Heart left ventricle (tissue), 16 donors: ENCODE measurements around the gene SEPTIN5. TPM values are rescaled to one million over a fixed set of nuclear protein-coding genes. Genes with fewer than 3 reads are reported as not detected.

Source experiments
- ATAC-seq, 4 donors: fragments of 200-7000 bp; cut with Tn5 transposase; one replicate each; pipeline ENCODE4 v1.9.1; 2020 to 2022; ENCODE audit warnings: moderate library complexity in 4 of 4, mild to moderate bottlenecking in 3 of 4, moderate number of reproducible peaks in 1 of 4
- DNase-seq, 5 donors: peaks; one replicate each; pipeline ENCODE4 v3.0.0-alpha.2; 2020
- H3K27ac ChIP-seq, 12 donors: fragments of 200-600 bp; sonication (generic) in 4 of 12; one replicate each; pipeline versions ENCODE4 v1.5.0 to v1.8.0; 2016 to 2022; ENCODE audit warnings: mild to moderate bottlenecking in 2 of 12
- H3K27me3 ChIP-seq, 9 donors: fragments of 200-600 bp; sonication (generic) in 2 of 9; one replicate each; pipeline versions ENCODE4 v1.5.1 to v1.8.0; 2016 to 2022; ENCODE audit warnings: mild to moderate bottlenecking in 3 of 9
- H3K36me3 ChIP-seq, 9 donors: fragments of 200-600 bp; sonication (generic) in 2 of 9; one replicate each; pipeline versions ENCODE4 v1.5.0 to v1.8.0; 2018 to 2022; ENCODE audit warnings: mild to moderate bottlenecking in 2 of 9
- H3K4me1 ChIP-seq, 12 donors: fragments of 200-600 bp; sonication (generic) in 4 of 12; one replicate each; pipeline versions ENCODE4 v1.5.0 to v1.8.0; 2016 to 2022; ENCODE audit warnings: mild to moderate bottlenecking in 3 of 12
- H3K4me3 ChIP-seq, 12 donors: fragments of 200-600 bp; sonication (generic) in 4 of 12; one replicate each; pipeline versions ENCODE4 v1.5.0 to v1.8.0; 2017 to 2022; ENCODE audit warnings: mild to moderate bottlenecking in 9 of 12, moderate library complexity in 4 of 12
- H3K9me3 ChIP-seq, 12 donors: fragments of 200-600 bp; sonication (generic) in 4 of 12; one replicate each; pipeline versions ENCODE4 v1.5.0 to v1.8.0; 2016 to 2022; ENCODE audit warnings: mild to moderate bottlenecking in 1 of 12
- POLR2A ChIP-seq, 2 donors: fragments of 450-650 bp; IDR thresholded peaks; one replicate each; pipeline ENCODE4 v1.6.1; 2017; ENCODE audit warnings: antibody characterized with exemption in 2 of 2, mild to moderate bottlenecking in 2 of 2, moderate library complexity in 2 of 2
- WGBS, 4 donors: extraction: QIAGEN DNeasy Blood & Tissue Kit in 2 of 4; methylation state at CpG; one replicate each; pipeline versions ENCODE4 v1.1.5 to v1.1.7; 2013 to 2018; 5-methylcytosine and 5-hydroxymethylcytosine counted together
- intact Hi-C, 10 donors: fragments of 100-400 bp; cut with DNase I; formaldehyde crosslinking; loops; one replicate each; pipeline versions ENCODE4 v1.11.1 to v1.14.2; 2022
- polyA plus RNA-seq, 2 donors: library from polyadenylated mRNA; stranded (reverse); fragments of 200-250 nt; gene quantifications; one replicate each; pipeline ENCODE4 v1.2.3, GENCODE V29; 2013
- total RNA-seq, 9 donors: library from RNA; depleted of rRNA in 2 of 9; stranded (reverse); fragments of >200 nt in 2 of 9; fragmentation: NEBNext Ultra II Directional in 3 of 9; extraction: Animal tissue kit (Norgen Biotek cat#: 25700) in 3 of 9; gene quantifications; one replicate each; pipeline versions ENCODE4 v1.1.0 to v1.2.4, GENCODE V29; 2016 to 2023
- TF ChIP-seq, protein P1 (sequence below), 12 donors: fragments of 200-600 bp; sonication (generic) in 4 of 12; IDR thresholded peaks; one replicate each; pipeline versions ENCODE4 v1.5.0 to v1.8.0; 2018 to 2022; ENCODE audit warnings: antibody characterized with exemption in 12 of 12, mild to moderate bottlenecking in 5 of 12
- donor health status: ischemic (EF 13 %, LVEDD 7.1; RV severe dilation, severe dysfunction).
- donor health status: healthy with polysubstance abuse.
- donor health status: DM: no; HTN: yes; CAD: no.
- donor health status: DM: no; HTN: no; CAD: no.
- donor health status: ischemic (EF 25% LVEDD 6.9; RV normal size, moderate dysfunction).
- donor health status: ischemic (EF 25% LVEDD 5.7; RV mildly dilated, moderate dysfunction).
- donor health status: healthy.
- donor health status: DM: yes; HTN: yes; CAD: no.
- donor health status: ischemic (EF 35%, LVEDD 5.7; RV mildly dilated, moderate dysfunction).
- donor health status: nonischemic (EF 11% LVEDD 7.7; RV severe dilation, severe dysfunction).
- donor health status: DM: yes; HTN: yes; CAD: no.
- donor health status: PGD.
- donor health status: ischemic (EF 29% LVEDD 5.4; RV normal size, mild dysfunction).
- donor health status: nonischemic (EF 23%, LVEDD 6.1; RV moderate dilation, normal function).

Gene SEPTIN5
- total and polyA plus RNA-seq, 11 donors, result 75.7 to 272 (median 127) TPM

DNA sequence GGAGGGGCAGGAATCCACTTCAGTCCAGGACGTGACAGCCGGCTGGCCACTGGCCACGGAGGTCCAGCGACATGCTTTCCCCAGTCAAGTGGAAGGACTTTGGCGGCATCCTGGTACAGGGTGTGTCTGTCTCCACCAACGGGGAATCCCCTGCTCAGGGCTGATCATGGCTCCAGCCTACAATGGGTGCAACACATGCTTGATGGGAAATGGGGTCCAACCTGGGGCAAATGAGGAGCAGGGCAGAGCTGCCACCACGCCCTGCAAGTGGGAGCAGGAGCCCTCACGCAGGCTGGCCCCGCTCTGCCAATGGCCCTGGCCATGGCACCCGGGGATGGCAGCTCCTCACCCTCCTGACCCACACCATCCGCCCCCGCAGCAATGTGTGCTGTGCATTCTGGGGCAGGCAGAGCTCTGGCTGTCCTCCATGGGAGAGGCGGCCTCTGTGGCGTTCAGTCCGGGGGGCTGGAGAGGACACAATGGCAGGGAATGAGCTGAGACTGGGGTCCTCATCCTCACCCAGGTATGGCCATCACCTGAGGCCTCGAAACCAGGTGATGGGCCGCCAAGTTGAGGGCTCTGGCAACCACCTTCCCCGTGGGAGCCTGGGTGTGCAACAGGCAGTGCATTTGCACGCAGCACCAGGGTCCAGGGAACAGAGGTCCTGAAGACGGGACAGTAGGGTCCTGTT lies 5.8 kb upstream of the SEPTIN5 start:
- ATAC-seq (no peak), DNase-seq (peak in 3 of 5 donors; percentile 22 to 56 (median 25))
- no peak overlapping the region for H3K4me3 ChIP-seq
- peaks cover 0 to 18% (median 0%) of the 10 kb centered on the region in 12 donors for H3K4me1 ChIP-seq
- peaks cover 0 to 20% (median 3%) of the 10 kb centered on the region in 9 donors for H3K27me3 ChIP-seq
- intact Hi-C loops, result no loop called here
- H3K27ac ChIP-seq, result no peak overlapping the region
- TF ChIP-seq, protein P1, sequence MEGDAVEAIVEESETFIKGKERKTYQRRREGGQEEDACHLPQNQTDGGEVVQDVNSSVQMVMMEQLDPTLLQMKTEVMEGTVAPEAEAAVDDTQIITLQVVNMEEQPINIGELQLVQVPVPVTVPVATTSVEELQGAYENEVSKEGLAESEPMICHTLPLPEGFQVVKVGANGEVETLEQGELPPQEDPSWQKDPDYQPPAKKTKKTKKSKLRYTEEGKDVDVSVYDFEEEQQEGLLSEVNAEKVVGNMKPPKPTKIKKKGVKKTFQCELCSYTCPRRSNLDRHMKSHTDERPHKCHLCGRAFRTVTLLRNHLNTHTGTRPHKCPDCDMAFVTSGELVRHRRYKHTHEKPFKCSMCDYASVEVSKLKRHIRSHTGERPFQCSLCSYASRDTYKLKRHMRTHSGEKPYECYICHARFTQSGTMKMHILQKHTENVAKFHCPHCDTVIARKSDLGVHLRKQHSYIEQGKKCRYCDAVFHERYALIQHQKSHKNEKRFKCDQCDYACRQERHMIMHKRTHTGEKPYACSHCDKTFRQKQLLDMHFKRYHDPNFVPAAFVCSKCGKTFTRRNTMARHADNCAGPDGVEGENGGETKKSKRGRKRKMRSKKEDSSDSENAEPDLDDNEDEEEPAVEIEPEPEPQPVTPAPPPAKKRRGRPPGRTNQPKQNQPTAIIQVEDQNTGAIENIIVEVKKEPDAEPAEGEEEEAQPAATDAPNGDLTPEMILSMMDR (IDR thresholded peaks at IDR 0.05), result no peak
- TF ChIP-seq POLR2A (IDR thresholded peaks at IDR 0.05), result no peak
- H3K9me3 ChIP-seq, result no peaks in the 10 kb centered on the region
- WGBS, 4 donors, result 55 to 77% (median 67%) methylated on average over 16 to 20 of the region's 20 CpGs
- no peaks in the 10 kb centered on the region for H3K36me3 ChIP-seq

DNA sequence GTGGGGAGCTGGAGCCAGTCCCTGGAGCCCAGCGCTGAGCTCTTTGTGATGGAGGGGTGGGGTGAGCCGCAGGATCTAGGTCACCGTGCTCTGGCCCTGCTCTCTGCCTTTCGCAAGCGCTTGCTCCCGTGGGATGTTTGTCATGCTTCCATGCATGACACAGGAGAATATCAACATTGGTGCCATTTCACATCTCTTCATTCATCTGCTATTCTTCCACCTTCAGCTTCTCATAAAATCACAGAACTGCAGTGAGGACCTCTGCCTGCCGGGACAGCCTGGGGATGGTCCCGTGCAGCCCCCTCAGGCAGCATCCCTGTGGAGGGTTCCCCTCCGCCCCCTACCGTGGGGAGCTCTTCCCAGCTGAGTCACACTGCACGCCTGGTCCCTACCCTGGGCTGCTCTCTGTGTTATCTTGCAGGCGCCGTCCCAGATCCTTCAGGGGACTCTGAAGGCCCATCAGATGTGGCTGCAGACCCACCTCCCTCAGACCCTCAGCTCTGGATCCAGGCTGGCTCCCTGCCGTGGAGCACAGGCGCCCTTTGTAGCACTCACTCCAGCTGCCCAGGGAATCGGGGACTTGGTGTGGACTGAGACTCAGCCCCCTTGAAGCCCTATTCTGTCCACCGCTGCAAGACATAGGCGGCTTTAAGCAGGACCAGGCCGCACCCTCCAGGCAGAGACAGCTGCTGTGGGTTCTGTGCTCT lies 5.1 kb upstream of the SEPTIN5 start:
- peaks cover 0 to 15% (median 3%) of the 10 kb centered on the region in 9 donors for H3K27me3 ChIP-seq
- ATAC-seq (peak in 3 of 4 donors; percentile 20 to 78 (median 40)), DNase-seq (peak in 4 of 5 donors; percentile 21 to 78 (median 61))
- no peak overlapping the region for H3K4me3 ChIP-seq
- intact Hi-C loops, result no loop called here
- peaks cover 0 to 22% (median 2%) of the 10 kb centered on the region in 12 donors for H3K4me1 ChIP-seq
- no peaks in the 10 kb centered on the region for H3K36me3 ChIP-seq
- H3K27ac ChIP-seq, result no peak overlapping the region
- WGBS, 4 donors, result 51 to 66% (median 59%) methylated on average over 16 to 19 of the region's 19 CpGs
- TF ChIP-seq, protein P1 (IDR thresholded peaks at IDR 0.05), result no peak
- TF ChIP-seq POLR2A (IDR thresholded peaks at IDR 0.05), result no peak
- H3K9me3 ChIP-seq, result no peaks in the 10 kb centered on the region

GRCh38 chr22:19710020-19710768 lies 4.1 kb upstream of the SEPTIN5 start:
- intact Hi-C loops, result loop anchor here in 5 of 10 donors (2.0 to 10.0 kb wide), 4 partner anchors 15 to 415 kb away; partner anchors contain the start of gene CLTCL1 (in 1 of the 5)
- Histone ChIP-seq H3K4me1 (peaks cover 0 to 30% (median 8%) of the 10 kb centered on the region in 12 donors), H3K4me3 (no peak overlapping the region), H3K27me3 (peaks cover 0 to 16% (median 2%) of the 10 kb centered on the region in 9 donors), H3K9me3 (no peaks in the 10 kb centered on the region), H3K27ac (no peak overlapping the region), H3K36me3 (no peaks in the 10 kb centered on the region)
- ATAC-seq (no peak), DNase-seq (peak in 2 of 5 donors; percentile 17 to 23)
- TF ChIP-seq, protein P1 (IDR thresholded peaks at IDR 0.05), result no peak
- TF ChIP-seq POLR2A (IDR thresholded peaks at IDR 0.05), result no peak
- WGBS, 4 donors, result 88 to 90% (median 89%) methylated on average over 19 of the region's 19 CpGs
